ENCODE results near the gene ARAP1. TPM values are rescaled to one million over a fixed set of nuclear protein-coding genes. Genes with fewer than 3 reads are reported as not detected.

The ARAP1 gene
- total RNA-seq, 2 donors from 2014 or later = 95.2 to 109 TPM

DNA sequence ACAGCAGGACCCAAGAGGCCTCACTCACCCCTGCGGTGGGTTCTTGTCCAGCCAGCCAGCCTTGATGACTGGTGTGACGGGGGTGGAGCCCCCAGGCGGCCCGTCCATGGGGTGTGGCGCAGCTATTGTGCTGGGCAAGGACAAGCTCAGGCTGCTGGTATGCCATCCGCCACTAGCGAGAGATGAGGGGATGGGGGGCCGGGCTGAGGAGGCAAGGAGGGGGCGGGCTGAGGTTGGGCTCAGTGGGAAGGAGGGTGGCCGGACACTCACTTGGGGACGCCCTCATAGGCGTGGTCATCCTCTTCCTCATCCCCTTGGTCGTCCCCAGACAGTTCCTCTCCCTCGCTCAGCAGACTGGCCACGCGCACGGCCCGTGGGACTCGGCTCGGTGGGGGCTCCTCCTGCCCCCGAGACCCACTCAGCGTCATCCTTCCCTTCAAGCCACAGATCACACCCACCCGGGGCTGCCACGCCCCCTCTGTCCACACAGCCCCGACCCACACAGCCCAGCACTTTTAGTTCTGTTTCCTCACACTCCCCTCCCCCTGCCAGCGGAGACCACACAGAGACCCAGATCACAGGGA lies 39.9 kb downstream of the ARAP1 start:
- no peak overlapping the region for H3K27ac ChIP-seq
- intact Hi-C loops (cut with DNase I) = no loop called here
- 52% methylated on average over 19 of the region's 26 CpGs for WGBS

DNA sequence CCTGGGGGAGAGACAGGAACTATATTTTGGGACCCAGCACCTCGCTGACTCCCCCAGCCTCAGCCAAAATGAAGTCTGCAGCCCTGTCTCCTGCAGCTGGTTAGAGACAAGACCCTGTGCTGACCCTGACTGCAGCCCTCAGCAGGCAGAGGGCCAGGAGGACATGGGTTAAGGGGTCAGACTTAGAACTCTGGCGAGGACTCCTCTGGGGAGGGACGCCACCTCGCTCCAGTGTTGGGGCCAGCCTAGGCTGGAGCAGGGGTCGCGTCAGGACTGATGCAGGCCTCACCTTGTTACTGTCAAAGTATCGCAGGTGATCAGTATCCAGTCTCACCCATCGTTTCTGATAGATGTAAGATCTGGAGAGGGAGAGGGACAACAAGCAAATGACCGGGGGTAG lies 41.1 kb downstream of the ARAP1 start:
- WGBS = 92% methylated on average over 9 of the region's 9 CpGs
- Histone ChIP-seq H3K4me1 (replicated peaks) (no peaks in the 10 kb centered on the region), H3K27me3 (replicated peaks; ENCODE audit: insufficient read depth) (no peaks in the 10 kb centered on the region), H3K4me3 (no peak overlapping the region), H3K9me3 (no peaks in the 10 kb centered on the region), H3K27ac (no peak overlapping the region), H3K36me3 (peaks cover 3 to 32% of the 10 kb centered on the region in 2 donors)
- intact Hi-C loops (cut with DNase I) = no loop called here
- TF ChIP-seq POLR2A (IDR thresholded peaks at IDR 0.05) (no peak), POLR2AphosphoS5 (IDR thresholded peaks at IDR 0.05) (no peak), CTCF (IDR thresholded peaks at IDR 0.05) (no peak)
- no peak for DNase-seq (ENCODE audit: low spot score)

More for the DNA sequence above, 39.9 kb downstream of the ARAP1 start:
- no peaks in the 10 kb centered on the region for H3K9me3 ChIP-seq
- no peak overlapping the region for H3K4me3 ChIP-seq
- peaks cover 1 to 29% of the 10 kb centered on the region in 2 donors for H3K36me3 ChIP-seq
- H3K27me3 ChIP-seq (replicated peaks; ENCODE audit: insufficient read depth) = no peaks in the 10 kb centered on the region
- DNase-seq (ENCODE audit: low spot score) = no peak
- TF ChIP-seq CTCF (IDR thresholded peaks at IDR 0.05) = no peak
- no peak for TF ChIP-seq POLR2AphosphoS5 (IDR thresholded peaks at IDR 0.05)
- no peak for TF ChIP-seq POLR2A (IDR thresholded peaks at IDR 0.05)
- H3K4me1 ChIP-seq (replicated peaks) = no peaks in the 10 kb centered on the region

- no peak overlapping the region for H3K27ac ChIP-seq
- WGBS = 90% methylated on average over 11 of the region's 11 CpGs
- H3K27me3 ChIP-seq (replicated peaks; ENCODE audit: insufficient read depth) = no peaks in the 10 kb centered on the region
- TF ChIP-seq POLR2A (IDR thresholded peaks at IDR 0.05) (no peak), POLR2AphosphoS5 (IDR thresholded peaks at IDR 0.05) (no peak), CTCF (IDR thresholded peaks at IDR 0.05) (no peak)
- no peaks in the 10 kb centered on the region for H3K4me1 ChIP-seq (replicated peaks)
- no peak overlapping the region for H3K4me3 ChIP-seq
- H3K9me3 ChIP-seq = no peaks in the 10 kb centered on the region
- peaks cover 3 to 32% of the 10 kb centered on the region in 2 donors for H3K36me3 ChIP-seq
- intact Hi-C loops (cut with DNase I) = no loop called here
- DNase-seq (ENCODE audit: low spot score) = no peak
These were observed 41.9 kb downstream of the ARAP1 start for GRCh38 chr11:72710278-72710677.

DNA sequence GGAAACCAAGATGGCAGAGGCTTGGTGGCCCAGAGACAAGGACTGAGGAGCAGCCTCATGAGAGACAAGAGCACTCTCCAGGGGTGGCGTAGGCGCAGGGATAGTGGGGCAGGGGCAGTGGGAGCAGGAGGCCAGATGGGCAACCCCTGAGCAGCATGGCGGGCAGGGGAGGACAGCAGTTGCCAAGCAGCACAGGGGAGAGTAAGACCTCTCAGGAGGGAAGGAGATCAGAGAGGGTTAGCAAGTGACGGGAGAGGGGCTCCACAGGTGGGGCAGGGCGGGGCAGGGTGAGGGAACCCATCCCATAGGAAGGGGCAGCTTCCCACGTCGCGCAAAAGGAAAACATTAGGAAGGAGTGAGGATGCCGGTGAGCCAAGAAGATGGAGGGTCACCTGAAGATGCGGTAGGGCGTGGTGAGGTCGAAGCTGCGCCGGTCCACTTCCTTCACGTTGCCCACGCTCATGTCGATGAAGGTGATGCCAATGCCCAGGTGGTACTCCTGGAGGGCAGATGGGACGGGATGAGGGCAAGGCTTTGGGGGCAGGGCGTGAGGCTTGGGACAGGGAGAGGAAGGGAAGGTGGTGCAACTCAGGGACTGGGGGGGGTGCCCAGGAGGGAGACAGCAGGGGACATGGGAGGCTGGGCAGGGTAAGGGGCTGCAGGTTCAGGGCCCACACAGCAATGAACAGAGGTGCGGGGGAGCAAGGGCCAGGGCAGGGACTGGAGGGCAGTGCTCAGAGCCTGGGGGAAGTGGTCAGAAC lies 42.5 kb downstream of the ARAP1 start:
- TF ChIP-seq POLR2A (IDR thresholded peaks at IDR 0.05) (no peak), POLR2AphosphoS5 (IDR thresholded peaks at IDR 0.05) (no peak), CTCF (IDR thresholded peaks at IDR 0.05) (no peak)
- WGBS = 92% methylated on average over 20 of the region's 20 CpGs
- no peak for DNase-seq (ENCODE audit: low spot score)
- Histone ChIP-seq H3K4me1 (replicated peaks) (no peaks in the 10 kb centered on the region), H3K27me3 (replicated peaks; ENCODE audit: insufficient read depth) (no peaks in the 10 kb centered on the region), H3K27ac (no peak overlapping the region), H3K36me3 (peaks cover 3 to 32% of the 10 kb centered on the region in 2 donors), H3K9me3 (no peaks in the 10 kb centered on the region), H3K4me3 (no peak overlapping the region)
- intact Hi-C loops (cut with DNase I) = no loop called here

DNA sequence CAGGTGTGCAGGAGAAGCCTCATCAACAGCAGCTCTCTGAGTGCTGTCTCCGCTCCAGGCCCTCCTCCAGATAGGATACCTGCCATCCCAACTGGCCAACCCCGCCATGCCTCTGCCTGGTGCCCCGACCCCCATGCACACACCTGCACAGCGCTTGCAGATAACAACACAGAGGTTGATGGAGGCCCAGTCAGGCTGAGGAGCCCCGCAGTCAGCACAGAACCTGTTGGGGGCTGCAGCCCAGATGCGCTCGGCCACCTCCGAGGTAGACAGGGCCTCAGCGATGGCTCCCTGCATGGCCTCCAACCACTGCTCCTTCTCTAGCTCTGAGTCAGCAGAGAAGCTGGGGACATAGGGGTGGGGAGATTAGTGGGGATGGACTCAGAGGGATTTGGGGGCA lies 45.2 kb downstream of the ARAP1 start:
- H3K27me3 ChIP-seq (replicated peaks; ENCODE audit: insufficient read depth) = no peaks in the 10 kb centered on the region
- no peak for DNase-seq (ENCODE audit: low spot score)
- intact Hi-C loops (cut with DNase I) = no loop called here
- no peak overlapping the region for H3K4me3 ChIP-seq
- peaks cover 3 to 32% of the 10 kb centered on the region in 2 donors for H3K36me3 ChIP-seq
- WGBS = 94% methylated on average over 9 of the region's 9 CpGs
- TF ChIP-seq CTCF (IDR thresholded peaks at IDR 0.05) = no peak
- no peak for TF ChIP-seq POLR2A (IDR thresholded peaks at IDR 0.05)
- H3K27ac ChIP-seq = no peak overlapping the region
- H3K4me1 ChIP-seq (replicated peaks) = no peaks in the 10 kb centered on the region
- no peaks in the 10 kb centered on the region for H3K9me3 ChIP-seq
